Spleen (tissue), 7 donors: Measurements from ENCODE around the gene SLC23A2.

Source experiments
- POLR2A ChIP-seq, 3 donors: fragments of 450-650 bp; IDR thresholded peaks; one replicate each; pipeline ENCODE4 v1.5.1; 2017; ENCODE audit warnings: antibody characterized with exemption in 3 of 3, mild to moderate bottlenecking in 1 of 3
- TF ChIP-seq, protein P1 (sequence below), 11 experiments: fragments of 200-600 bp in 7 of 11; fragments of 450-650 bp in 4 of 11; sonication (generic) in 4 of 11; IDR thresholded peaks in 8 of 11; conservative IDR thresholded peaks in 3 of 11; 1 replicate in 7 of 11; 2 replicates in 4 of 11; pipeline versions ENCODE4 v1.4.0 to v1.8.0; 2016 to 2021; ENCODE audit warnings: antibody characterized with exemption in 11 of 11, inconsistent platforms in 4 of 11, mild to moderate bottlenecking in 1 of 11
- donor health status: DM: no; HTN: no; CAD: no; lungs with moderate emphysema.
- donor health status: DM: no; HTN: no; CAD: no.
- donor health status: DM: no; HTN: no; CAD: no.

DNA sequence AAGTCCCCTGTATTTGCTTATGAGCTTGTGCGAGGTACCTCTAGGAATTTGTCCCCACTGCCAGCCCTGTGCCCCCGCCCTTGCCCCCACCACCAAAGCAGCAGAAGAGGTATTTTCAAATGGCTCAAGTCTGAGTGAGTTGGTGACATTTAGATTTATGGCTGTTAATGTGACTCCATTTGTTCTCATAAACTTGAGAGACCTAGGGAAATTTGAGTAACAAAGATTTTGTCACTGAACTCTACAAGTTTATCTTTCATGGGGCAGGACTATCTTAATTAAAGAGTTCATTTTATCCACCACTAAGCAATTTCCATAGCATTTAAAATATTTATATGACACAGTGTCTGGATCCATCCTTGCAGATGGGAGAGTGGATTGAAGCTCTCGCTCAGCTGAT lies 171.1 kb downstream of the SLC23A2 start:
- TF ChIP-seq, protein P1, sequence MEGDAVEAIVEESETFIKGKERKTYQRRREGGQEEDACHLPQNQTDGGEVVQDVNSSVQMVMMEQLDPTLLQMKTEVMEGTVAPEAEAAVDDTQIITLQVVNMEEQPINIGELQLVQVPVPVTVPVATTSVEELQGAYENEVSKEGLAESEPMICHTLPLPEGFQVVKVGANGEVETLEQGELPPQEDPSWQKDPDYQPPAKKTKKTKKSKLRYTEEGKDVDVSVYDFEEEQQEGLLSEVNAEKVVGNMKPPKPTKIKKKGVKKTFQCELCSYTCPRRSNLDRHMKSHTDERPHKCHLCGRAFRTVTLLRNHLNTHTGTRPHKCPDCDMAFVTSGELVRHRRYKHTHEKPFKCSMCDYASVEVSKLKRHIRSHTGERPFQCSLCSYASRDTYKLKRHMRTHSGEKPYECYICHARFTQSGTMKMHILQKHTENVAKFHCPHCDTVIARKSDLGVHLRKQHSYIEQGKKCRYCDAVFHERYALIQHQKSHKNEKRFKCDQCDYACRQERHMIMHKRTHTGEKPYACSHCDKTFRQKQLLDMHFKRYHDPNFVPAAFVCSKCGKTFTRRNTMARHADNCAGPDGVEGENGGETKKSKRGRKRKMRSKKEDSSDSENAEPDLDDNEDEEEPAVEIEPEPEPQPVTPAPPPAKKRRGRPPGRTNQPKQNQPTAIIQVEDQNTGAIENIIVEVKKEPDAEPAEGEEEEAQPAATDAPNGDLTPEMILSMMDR (IDR thresholded peaks at IDR 0.05 in 8 of 11, conservative IDR thresholded peaks at IDR 0.05 in 3 of 11) = no peak
- no peak for TF ChIP-seq POLR2A (IDR thresholded peaks at IDR 0.05)
